NCI-H1105 (cell line): ENCODE measurements around the gene PAK6.
A peak's percentile ranks its signal among the peaks of the same experiment; 100 is the strongest.

Source experiments
- DNase-seq: peaks from one replicate; lab custom pipeline; 2025; lab: John Stamatoyannopoulos, UW

The PAK6 gene

DNA sequence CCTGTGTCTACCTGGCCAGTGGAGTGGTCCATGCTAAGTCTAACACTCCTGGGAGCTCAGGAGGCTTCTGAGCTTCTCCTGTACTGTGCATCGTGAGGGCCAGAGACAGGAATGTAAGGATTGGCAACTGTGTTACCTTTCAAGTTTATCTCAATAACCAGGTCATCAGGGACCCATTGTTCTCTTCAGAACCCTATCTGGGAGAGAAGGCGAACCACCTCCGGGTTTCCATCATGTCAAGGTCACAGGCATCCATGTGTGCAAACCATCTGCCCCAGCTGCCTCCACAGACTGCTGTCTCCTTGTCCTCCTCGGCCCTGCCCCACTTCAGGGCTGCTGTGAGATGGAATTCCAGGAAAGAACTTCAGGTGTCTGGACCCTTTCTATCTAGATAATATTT is 38.1 kb downstream of the PAK6 start:
- DNase-seq: no peak

DNA sequence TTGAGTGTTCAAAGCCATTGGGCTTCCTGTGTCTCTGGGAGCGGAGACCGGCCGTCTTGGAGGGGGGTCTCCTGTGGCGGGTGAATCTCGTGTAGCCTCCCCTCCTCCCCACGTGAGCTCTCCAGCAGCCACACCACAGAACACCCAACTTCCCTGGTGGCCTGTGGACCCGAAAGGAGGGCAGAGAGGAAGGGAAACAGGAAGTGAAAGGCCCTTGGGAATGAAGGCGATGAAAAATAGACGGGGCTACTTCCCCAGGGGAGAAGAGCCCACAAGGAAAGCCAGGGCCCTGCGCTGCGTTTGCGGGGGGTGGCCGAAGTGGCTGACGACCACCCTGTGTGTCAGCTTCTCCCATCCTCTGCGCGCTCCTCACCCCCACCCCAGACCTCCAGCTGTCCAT is 38.6 kb downstream of the PAK6 start:
- DNase-seq: no peak

DNA sequence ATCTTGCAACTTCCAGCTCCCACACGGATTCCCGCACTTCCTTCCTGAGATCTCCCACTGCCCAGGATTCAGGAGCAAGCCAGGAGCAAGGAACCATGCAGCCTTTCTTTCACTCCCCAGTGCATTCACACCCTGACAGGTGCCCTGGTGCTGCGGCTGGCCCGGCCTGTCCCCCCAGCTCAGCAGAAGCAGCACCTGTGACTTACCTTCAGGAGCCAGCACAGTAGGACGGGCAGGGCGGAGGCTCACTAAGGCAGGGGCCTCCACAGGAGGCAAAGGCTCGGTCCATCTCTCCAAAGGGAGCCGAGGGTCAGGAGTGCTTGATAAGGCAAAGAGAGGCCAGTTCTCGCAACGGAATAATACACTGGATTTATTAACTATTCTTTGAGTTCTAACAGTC is 39.2 kb downstream of the PAK6 start:
- DNase-seq: no peak

DNA sequence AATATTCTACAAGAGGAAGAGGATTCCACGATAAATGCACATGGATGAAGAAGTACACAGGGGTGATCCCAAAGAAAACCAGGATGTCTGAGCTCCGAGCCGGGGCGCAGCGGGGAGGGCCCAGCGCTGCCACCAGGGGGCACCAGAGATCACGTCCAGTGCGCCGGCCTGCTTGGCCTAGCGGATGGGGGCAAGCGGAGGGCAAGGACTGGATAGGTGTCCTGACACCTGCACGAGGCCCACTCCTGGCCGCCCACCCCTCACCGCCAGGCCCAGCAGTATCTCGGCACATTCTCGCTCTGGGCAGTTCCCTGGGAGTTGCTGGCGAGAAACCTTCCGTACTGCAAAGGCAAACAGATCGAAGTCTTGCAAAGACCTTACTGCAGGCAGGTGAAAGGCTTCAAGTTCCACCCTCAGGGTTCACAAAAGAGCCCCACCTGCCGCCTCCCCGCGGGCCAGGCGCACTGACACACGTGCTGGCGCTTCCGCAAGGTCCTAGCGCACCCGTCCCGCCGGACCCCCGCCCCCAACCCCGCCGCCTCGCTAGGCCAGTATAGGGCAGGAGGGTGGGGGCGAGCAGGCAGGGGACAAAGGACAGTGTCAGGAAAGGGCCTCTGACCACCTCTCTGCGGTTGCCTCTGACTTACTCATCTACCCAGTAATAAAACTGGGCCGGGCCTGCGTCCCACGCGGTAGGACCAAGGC is 40.7 kb downstream of the PAK6 start:
- no peak for DNase-seq

DNA sequence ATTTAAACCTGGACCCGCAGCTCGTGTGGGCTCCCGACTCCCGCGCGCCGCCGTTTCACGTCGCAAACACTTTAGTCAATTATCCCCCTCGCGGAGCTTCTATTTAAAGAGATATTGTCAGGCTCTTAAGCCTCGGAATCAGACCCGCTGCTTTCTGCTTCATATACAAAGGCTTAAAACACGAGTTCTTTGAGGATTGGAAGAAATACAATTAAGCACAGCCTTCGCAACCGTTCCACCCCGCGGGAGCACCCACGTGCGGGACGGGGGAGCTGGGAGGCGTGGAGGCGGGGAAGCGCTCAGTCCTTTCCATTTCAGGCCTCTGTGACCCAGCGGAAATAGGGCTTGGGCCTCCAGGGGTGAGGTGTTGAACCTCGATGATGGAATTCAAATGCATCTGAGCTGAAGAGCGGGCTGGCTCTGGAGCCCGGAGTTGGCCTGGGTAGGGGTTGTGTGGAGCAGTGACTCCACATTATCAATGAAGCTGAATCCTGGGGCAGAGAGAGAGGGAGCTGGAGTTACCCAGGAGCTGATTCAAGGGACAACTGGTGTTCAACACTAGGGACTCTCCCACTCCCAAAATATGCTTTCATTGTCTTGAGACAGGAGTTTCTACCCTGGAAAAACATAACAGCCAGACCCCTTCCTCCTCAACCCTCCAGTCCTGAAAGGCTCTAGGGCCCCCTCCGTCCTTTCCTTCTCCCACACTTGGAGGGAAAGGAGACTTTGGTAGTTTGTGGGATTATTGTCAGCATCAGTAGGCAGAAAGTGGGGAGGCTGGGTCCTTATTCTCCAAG is 41.6 kb downstream of the PAK6 start:
- no peak for DNase-seq

DNA sequence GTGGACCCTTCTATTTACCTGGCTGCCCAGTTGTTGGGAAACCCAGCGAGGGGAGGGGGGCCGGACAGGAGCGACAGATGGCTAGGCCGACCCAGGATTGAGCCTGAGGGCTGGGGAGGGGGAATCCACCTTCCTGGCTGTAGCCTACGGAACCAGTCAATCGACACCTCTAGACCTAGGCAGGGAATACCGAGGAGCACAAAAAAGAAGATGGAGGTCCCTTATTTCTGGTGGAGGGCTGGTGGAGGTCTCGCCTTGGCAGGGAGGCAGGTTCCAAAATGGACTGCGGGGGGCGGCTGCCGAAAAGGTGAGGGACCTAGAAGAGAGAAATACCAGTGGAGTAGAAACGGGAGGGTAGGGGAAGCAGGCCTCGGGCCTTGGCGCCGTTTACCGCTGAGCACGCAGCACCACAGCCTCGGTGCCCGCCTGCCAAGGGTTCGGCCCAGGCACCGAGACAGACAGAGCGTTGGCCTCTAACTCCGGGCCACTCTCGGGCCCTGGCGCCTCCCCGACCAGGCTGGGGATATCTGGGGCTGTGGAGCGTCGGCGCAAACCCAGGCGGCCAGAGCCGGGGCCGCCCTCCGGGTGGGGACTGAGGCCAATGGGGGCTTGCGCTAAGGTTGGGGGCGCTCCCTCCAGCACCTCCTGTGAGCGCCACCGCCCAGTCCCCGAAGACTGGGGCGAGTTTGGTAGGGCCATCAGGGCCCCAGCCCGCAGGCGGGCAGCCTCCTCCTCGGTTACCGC is 42.4 kb downstream of the PAK6 start:
- DNase-seq: no peak

DNA sequence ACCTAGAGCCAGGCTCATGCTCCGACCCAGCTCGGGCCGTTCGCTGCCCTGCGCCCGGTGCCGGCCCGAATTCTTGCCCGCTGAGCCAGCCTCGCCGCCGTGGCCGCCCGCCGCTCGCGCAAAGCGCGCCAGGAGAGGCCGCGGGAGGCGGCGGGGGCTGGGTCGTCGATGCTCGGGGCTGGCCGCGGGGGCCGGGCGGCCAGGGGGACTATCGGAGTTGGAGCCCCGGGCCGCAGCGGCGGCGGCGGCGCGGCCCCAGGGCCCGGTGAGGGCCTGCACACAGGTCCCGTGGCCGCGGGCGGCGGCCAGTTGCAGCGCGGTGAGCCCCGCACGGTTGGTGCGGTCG is 42.9 kb downstream of the PAK6 start:
- no peak for DNase-seq

DNA sequence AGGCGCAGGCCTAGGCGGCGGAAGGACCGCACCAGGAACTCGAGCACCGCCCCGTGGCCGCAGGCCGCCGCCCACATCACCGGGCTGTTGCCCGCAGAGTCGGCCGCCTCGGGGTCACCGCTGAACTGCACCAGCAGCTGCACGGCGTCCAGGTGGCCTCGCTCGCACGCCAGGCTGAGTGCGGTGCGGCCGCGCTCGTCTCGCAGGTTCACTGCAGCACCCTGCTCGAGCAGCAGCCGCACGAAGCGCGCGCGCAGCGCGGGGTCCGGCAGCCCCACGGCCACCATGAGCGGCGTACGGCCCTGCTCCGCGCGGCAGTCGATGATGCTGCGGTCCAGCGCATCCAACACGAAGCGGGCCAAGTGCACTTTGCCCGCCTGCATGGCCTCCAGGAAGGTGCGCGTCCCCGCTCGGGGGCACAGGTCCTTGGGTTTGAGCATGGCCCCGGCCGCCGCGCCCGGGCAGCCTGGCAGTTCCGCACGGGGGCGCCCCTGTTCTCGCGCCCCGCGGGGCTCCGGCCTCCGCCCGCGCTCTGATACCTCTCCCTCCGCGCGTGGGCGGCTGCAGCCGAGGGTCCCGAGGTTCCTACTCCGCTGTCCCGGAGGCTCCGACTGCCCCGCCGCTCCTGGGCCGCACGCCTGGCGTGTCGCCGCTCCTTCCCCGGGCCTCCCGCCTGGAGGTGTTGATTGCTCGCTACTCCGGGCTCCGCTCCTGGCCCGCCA is 43.4 kb downstream of the PAK6 start:
- DNase-seq: peak; percentile 19

DNA sequence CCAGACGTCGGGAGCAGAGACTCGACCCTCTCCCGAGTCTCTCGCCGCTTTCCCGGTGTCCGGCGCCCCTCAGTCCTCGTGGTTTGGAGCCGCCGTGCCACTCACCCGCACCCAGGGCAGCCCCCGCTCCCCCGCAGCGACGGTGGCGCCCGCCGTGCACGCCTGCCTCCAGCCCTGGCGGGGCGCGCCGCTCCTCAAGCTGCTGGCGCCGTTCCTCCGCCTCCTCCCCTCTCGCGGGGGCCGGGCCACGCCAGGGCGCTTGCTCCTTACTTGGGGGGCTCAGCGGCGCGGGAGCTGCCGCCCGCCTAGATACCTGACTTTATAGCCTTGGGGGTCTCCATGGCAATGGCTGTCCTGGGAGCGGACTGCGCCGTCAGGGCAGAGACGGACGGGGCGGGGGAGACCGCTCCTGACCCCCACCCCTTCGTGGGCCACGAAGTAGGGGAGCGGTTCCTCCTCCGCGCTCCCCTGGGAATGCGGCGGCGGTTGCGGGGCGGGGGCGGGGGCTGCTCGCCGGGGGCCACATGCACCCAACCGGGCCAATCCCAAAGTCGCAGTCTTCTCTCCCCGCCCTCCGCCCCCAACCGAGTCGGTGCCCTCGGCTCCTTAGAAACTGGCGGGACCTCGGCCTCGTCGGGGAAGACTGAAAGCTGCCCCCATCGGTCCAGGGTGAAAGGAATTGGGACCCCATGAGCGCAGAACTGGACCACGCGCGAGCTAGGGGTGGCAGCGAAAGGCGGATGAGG is 44.2 kb downstream of the PAK6 start, which contains the start of gene ANKRD63:
TSS of gene ANKRD63 (minus strand) at position 196 of the 746 bp plus-strand sequence. CDS start 478 bp downstream, outside the sequence.
- no peak for DNase-seq

DNA sequence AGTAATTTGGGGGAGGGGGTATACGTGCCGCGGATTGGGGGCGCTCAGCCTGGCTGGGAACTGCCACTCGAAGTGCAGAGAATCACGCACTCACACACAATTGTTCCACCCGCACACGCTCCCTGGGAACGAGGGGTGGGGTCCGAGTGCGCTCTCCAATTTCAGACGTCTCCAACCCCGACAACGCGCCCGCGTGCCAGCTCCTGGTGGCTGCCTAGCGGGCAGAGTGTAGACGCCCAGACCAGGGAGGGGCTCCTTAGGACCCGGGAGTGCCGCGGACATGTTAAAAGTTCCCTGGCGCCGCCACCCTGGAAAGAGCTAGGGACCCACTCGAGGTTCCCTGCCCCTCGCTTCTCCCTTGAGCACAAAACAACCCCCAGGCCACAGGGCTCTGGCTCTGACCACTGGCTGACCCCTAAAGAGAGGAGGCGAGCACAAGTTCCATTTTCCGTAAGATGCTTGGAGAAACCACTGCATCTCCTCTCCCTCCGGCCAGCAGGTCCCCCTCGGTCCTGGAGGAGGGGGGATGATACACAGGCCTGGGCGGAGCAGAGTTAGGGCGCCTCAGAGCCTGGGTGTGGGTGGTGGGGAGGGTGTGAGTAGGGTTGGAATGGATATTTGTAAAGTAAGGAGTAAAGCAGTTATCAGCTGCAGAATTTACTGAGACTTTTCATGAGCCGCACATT is 44.9 kb downstream of the PAK6 start:
- no peak for DNase-seq

DNA sequence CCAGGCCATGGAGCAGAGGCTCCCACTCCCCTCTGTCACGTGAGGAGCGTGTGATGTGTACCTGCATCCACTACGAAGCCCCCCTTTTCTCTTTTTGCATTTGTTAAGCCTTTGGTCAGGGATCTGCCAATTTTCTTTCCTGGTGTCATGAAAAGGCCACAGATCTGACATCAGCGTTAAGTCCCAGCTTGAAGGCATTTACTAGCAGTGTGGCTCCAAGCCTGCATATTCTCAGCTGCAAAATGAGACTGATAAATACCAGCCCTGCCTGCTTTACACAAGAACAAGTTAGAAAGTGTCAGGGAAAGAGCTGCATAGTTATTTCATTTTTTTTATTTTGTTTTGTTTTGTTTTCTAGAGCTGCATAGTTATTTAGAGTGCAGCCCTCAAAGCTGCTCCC is 46.3 kb downstream of the PAK6 start:
- no peak for DNase-seq

DNA sequence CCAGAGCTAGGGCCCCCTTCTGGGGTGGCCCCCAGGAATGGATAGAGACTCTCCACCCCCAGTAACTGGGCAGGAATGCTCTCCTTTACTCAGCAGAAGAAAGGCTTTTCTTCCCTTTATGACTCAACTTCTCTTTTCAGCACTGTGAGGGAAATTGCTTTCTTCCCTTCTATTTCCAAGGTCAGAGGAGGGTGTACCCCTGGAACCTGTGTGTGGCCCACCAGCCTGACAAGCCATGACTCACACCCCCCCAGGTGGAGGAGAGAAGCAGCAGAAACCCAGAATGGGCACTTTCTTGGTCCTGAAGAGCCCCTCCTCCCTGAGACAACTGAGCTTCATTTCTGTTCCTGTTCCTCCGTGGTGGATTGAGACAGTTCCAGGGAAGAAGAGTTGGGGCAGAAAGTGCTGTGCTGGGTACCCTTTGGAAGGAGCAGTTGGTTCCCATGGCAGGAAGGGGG is 46.7 kb downstream of the PAK6 start:
- DNase-seq: no peak

DNA sequence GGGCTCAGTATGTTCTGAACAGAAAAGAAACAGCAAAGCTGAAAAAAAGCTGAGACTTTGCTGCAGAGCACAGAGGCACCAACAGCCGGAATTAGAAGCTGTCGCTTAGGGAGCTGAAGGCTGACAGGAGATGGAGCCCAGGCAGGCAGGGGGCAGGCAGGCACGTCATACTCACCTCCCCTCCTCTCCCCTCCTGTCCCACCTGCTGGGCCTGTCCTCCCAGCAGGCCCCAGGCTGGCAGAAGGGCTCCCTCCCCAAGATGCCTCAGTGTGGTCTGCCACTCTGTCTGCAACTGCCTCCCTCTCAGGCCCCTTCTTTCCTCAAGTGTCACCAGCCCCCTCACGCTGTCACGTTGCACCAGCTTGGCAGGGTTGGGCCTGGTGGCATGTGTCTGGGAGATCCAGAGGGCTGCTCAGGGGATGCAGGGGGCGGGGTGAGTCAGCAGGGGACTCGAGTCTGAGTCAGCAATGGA is 47.2 kb downstream of the PAK6 start:
- DNase-seq: no peak

DNA sequence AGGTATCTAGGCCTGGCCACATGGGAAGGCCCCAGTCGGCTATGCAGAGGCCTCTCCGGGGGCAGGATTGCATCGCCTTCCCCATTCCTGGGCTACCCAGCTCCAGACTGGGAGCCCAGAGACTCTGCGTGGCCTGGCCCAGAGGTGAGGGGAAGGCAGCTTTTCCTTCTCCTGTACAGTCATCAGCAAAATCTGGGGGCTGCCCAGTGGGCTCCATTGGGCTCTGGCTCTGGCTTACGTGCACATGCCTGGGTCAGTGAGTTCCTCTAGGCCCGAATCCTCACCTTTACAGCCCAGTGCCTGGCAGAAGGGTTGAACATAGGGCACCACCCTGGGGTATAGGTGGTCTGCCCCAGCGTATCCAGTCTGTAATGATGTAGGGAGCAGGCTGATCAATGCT is 47.9 kb downstream of the PAK6 start:
- DNase-seq: no peak

DNA sequence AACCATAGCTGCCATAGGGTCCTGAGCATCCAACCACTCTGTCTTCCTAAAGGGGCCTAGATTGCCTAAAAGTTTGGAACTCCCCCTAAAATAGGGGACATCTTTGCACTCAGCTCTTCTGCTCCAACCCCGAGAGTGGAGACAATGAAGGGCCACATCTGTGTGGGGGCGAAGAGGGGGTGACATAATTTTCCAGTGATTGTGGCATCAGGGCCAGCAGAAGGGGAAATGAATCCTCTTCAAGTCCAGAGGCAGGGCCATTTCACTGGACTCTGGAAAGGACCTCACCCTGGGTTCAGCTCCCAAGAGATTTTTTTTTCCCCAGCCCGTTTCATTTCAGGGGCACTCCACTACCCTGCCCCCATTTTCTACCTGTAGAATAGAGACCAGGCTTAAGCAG is 48.6 kb downstream of the PAK6 start:
- DNase-seq: no peak

DNA sequence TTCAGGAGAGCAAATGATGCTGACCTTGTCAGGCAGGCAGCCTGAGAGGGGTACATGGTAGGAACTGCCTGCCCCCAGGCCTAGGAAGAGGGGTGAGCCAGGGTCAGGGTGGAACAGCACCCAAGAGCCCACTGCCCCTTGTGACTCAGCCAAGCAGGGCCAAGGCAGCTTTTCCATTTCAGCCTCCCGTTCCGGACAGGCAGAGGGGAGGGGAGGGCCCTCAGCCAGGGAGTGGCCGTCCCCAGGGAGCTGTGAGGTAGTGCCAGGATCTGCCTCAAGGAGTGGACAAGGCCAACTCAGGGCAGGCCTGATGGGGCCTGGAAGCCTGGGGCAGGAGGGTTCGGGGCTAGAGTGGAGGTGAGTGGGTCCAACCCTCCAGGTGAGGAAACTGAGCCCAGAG is 49.1 kb downstream of the PAK6 start:
- DNase-seq: no peak

DNA sequence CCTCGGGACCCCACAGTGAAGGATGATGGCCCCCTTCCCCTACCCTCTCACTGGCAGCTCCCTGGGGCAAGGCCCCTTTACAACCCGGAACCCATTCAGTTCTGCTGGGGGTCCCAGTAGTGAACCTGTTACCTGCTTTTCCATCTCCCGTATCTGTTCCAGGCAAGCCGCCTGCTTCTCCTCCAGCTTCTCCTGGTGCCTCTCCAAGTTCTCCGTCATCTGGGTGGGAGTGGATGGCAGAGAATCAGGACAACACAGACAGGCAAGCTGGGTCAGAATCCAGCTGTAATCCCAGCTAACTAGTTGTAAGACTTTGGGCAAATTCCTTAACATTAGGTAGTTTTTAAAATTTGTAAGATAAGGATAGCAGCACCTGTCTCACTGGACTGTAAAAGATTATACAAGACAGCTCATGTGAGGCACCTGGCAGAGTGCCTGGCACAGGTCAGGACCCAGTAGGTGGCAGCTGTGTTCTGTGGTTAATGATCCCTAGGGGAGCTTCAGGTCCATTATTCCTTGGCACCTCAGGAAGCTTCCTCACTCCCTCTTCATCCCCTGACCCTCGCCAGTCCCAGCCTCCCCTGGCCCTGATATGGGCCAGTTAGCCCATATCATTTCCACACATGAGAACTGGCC is 50.4 kb downstream of the PAK6 start:
- DNase-seq: no peak

DNA sequence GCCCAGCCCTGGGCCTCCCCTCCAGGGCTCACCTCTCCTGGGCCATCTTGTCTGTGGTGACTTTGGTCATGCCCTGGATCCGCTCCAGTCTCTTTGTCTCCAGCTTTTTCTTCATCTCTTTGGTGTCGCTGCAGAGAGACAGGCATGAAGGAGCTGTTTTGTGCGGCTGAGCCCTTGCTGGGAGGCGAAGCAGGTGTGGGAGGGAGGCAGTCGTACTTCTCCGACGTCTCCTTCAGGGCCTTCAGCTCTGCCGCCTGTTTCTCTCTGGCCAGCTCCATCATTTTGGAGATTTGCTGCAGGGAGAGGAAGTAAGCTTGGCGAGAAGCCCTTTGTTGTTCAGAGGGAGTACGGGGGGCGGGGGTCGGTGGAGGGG is 51.7 kb downstream of the PAK6 start:
- DNase-seq: no peak

DNA sequence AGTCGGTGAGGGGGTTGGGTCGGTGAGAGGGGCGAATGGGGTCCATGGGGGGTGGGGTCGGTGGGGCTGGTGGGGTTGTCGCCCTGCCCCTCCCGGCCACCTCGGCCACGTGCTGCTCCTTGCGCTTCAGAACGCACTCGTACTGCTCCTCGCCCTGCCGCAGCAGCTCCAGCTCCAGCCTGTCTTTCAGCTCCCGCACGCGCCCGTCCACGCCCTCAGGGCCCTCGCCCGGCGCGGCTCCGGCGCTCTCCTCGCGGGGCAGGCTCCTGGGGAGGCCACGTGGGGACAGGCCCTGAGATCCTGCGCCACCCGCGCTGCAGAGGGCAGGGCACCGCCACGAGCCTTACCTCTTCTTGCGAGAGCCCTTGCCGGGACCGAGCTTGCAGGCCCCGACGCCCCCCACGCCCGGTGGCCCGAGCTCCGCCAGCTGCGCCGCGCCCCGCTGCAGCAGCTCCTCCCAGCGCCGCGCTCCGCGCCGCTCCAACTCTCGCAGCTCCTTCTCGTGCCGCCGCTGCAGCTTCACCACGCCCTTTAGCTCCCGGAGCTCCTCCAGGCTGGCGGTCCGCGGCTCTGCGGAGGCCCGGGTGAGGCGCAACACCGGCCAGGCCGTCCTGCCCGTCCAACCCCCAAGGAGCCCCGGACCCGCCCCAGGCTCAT is 52.2 kb downstream of the PAK6 start:
- peak; percentile 56 for DNase-seq

DNA sequence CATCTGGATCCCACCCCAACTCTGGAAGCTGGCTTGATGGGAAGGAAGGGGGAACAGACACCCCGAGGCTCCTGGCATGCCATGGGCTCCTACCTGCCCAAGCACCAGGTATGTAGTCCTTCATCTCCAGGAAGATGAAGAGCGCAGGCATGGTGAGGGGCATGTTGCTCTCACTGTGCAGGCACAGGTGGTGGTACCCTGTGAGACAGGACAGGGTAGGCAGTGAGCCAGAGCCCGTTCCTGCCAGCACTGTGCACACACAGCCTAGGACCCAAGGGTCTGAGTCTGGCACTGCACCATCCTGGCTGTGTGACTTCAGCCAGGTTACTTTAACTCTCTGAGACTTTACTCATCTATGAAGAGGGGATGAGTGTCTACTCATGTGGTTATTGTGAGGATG is 53.4 kb downstream of the PAK6 start:
- DNase-seq: no peak
